CD4-positive, alpha-beta T cell treated with Interleukin-12 subunit alpha and Interleukin-12 subunit beta, for 1 hour (primary cell): ENCODE results near the gene SPATA31A3.
"Not testable (repeated sequence)": the region's sequence is repeated elsewhere in the genome, so short reads cannot be mapped to it uniquely, and the experiment has no call there.

Experiments used
- DNase-seq: peaks from one replicate; pipeline ENCODE4 v3.0.0-alpha.2; 2020

The SPATA31A3 gene

GRCh38 chr9:66992450-66992849, at the start of gene SPATA31A3:
Gene SPATA31A3 (minus strand): TSS chr9:66992550. CDS start chr9:66992521, 29 bp downstream.
- not testable (repeated sequence) for DNase-seq

GRCh38 chr9:66952576-66952975, 39.8 kb downstream of the SPATA31A3 start:
- not testable (repeated sequence) for DNase-seq

GRCh38 chr9:66942400-66943155, 49.8 kb downstream of the SPATA31A3 start:
- not testable (repeated sequence) for DNase-seq

GRCh38 chr9:66939878-66940830, 52.2 kb downstream of the SPATA31A3 start:
- not testable (repeated sequence) for DNase-seq

GRCh38 chr9:66938322-66938721, 54.0 kb downstream of the SPATA31A3 start:
- DNase-seq = not testable (repeated sequence)

- DNase-seq = not testable (repeated sequence)
Observed at GRCh38 chr9:66937662-66938061, 54.7 kb downstream of the SPATA31A3 start.
